ENCODE results near the gene LRPAP1. TPM values are rescaled to one million over a fixed set of nuclear protein-coding genes. Genes with fewer than 3 reads are reported as not detected.

Gene LRPAP1
- total and polyA plus RNA-seq, 2 experiments from 2014 or later = 191 to 299 TPM

DNA sequence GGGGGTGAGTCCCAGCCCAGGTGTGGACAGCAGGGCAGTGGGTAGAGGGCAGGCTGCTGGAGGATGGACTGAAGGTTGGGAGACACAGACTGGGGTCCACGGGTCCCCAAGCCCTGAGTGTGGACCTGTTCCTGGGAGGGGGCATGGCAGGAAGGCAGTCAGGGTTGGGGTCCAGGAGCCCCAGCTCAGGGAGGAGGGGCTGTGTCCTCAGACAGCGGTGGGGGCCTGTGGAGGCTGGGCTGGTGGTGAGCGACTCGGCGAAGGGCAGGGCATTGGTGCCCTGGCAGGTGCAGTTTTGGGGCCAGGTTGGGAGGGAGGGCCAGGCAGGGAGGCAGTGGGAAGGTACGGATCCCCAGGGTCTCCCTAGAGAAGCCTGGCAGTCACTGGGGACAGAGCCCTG lies 35.1 kb downstream of the LRPAP1 start:
- H3K9me3 ChIP-seq (ENCODE audit: low read depth) = no peaks in the 10 kb centered on the region
- H3K36me3 ChIP-seq (replicated peaks; ENCODE audit: insufficient read depth, low read depth) = no peaks in the 10 kb centered on the region
- H3K27me3 ChIP-seq = peaks cover 8% of the 10 kb centered on the region
- no peak overlapping the region for H3K27ac ChIP-seq
- no peak for DNase-seq (ENCODE audit: low spot score)
- H3K79me2 ChIP-seq = no peaks in the 10 kb centered on the region
- H3K4me1 ChIP-seq (ENCODE audit: insufficient read depth) = peaks cover 10% of the 10 kb centered on the region
- peaks cover 8% of the 10 kb centered on the region for H4K20me1 ChIP-seq (ENCODE audit: insufficient read depth, poor library complexity, severe bottlenecking)
- no peak overlapping the region for H2AFZ ChIP-seq
- H3K9me2 ChIP-seq (replicated peaks; ENCODE audit: insufficient read depth) = no peaks in the 10 kb centered on the region
- TF ChIP-seq, protein P1, sequence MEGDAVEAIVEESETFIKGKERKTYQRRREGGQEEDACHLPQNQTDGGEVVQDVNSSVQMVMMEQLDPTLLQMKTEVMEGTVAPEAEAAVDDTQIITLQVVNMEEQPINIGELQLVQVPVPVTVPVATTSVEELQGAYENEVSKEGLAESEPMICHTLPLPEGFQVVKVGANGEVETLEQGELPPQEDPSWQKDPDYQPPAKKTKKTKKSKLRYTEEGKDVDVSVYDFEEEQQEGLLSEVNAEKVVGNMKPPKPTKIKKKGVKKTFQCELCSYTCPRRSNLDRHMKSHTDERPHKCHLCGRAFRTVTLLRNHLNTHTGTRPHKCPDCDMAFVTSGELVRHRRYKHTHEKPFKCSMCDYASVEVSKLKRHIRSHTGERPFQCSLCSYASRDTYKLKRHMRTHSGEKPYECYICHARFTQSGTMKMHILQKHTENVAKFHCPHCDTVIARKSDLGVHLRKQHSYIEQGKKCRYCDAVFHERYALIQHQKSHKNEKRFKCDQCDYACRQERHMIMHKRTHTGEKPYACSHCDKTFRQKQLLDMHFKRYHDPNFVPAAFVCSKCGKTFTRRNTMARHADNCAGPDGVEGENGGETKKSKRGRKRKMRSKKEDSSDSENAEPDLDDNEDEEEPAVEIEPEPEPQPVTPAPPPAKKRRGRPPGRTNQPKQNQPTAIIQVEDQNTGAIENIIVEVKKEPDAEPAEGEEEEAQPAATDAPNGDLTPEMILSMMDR (IDR thresholded peaks at IDR 0.05; ENCODE audit: poor library complexity) = no peak
- 92% methylated on average over 6 of the region's 6 CpGs for WGBS (ENCODE audit: low lambda C conversion rate, missing lambda C conversion rate)
- H3K4me2 ChIP-seq = no peak overlapping the region
- H3K4me3 ChIP-seq = no peak overlapping the region

- Histone ChIP-seq H3K27me3 (peaks cover 18% of the 10 kb centered on the region), H3K9me2 (replicated peaks; ENCODE audit: insufficient read depth) (no peaks in the 10 kb centered on the region), H3K9me3 (ENCODE audit: low read depth) (no peaks in the 10 kb centered on the region), H2AFZ (no peak overlapping the region), H3K27ac (no peak overlapping the region), H3K4me2 (no peak overlapping the region), H3K36me3 (replicated peaks; ENCODE audit: insufficient read depth, low read depth) (no peaks in the 10 kb centered on the region), H3K79me2 (no peaks in the 10 kb centered on the region), H4K20me1 (ENCODE audit: insufficient read depth, poor library complexity, severe bottlenecking) (peaks cover 3% of the 10 kb centered on the region), H3K4me1 (ENCODE audit: insufficient read depth) (peaks cover 10% of the 10 kb centered on the region), H3K4me3 (no peak overlapping the region)
- no peak for DNase-seq (ENCODE audit: low spot score)
- 80% methylated on average over 14 of the region's 14 CpGs for WGBS (ENCODE audit: low lambda C conversion rate, missing lambda C conversion rate)
- TF ChIP-seq EZH2 (IDR thresholded peaks at IDR 0.05; ENCODE audit: borderline replicate concordance) (no peak), EZH2phosphoT487 (IDR thresholded peaks at IDR 0.05; ENCODE audit: low read depth, severe bottlenecking, unreplicated experiment) (no peak)
- TF ChIP-seq, protein P1 (IDR thresholded peaks at IDR 0.05; ENCODE audit: poor library complexity) = no peak
Measured at GRCh38 chr4:3496021-3496420, 36.2 kb downstream of the LRPAP1 start.

- H3K36me3 ChIP-seq (replicated peaks; ENCODE audit: insufficient read depth, low read depth) = no peaks in the 10 kb centered on the region
- H2AFZ ChIP-seq = no peak overlapping the region
- no peak overlapping the region for H3K27ac ChIP-seq
- no peaks in the 10 kb centered on the region for H3K9me2 ChIP-seq (replicated peaks; ENCODE audit: insufficient read depth)
- H4K20me1 ChIP-seq (ENCODE audit: insufficient read depth, poor library complexity, severe bottlenecking) = peaks cover 3% of the 10 kb centered on the region
- H3K4me1 ChIP-seq (ENCODE audit: insufficient read depth) = peaks cover 10% of the 10 kb centered on the region
- peaks cover 18% of the 10 kb centered on the region for H3K27me3 ChIP-seq
- no peaks in the 10 kb centered on the region for H3K9me3 ChIP-seq (ENCODE audit: low read depth)
- no peaks in the 10 kb centered on the region for H3K79me2 ChIP-seq
- DNase-seq (ENCODE audit: low spot score) = no peak
- no peak overlapping the region for H3K4me3 ChIP-seq
- TF ChIP-seq EZH2phosphoT487 (IDR thresholded peaks at IDR 0.05; ENCODE audit: low read depth, severe bottlenecking, unreplicated experiment) = no peak
- TF ChIP-seq, protein P1 (IDR thresholded peaks at IDR 0.05; ENCODE audit: poor library complexity) = no peak
- TF ChIP-seq EZH2 (IDR thresholded peaks at IDR 0.05; ENCODE audit: borderline replicate concordance) = no peak
- 86% methylated on average over 27 of the region's 28 CpGs for WGBS (ENCODE audit: low lambda C conversion rate, missing lambda C conversion rate)
- H3K4me2 ChIP-seq = no peak overlapping the region
Measured at GRCh38 chr4:3495204-3495975, 36.8 kb downstream of the LRPAP1 start.
